ENCODE results near the gene MED13L. TPM values are rescaled to one million over a fixed set of nuclear protein-coding genes. Genes with fewer than 3 reads are reported as not detected.

MED13L gene
- total RNA-seq, 2 donors from 2014 or later, result 55.0 to 64.1 TPM

DNA sequence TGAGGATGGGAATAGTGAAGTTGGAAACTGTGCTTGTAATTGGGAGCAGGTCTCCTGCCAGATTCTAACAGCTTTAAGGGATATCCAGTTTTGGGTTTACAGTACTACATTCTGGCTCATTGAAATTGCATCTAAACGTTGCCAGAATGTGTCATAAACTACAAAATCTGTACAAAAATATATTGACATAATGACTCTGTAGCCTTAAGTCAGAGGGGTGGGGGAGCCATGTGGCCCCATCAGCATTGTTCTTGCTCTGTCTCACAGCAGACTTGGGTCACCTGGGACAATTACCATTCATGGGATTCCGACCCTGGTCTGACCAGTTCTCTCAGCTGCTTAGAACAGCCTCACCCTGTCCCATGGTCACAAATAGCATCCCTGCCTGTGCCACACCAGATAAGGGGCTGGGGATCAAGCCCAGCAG, 43.3 kb upstream of the MED13L start:
- H3K9me3 ChIP-seq, result no peaks in the 10 kb centered on the region
- peaks cover 0 to 32% of the 10 kb centered on the region in 2 donors for H3K4me1 ChIP-seq
- H3K27me3 ChIP-seq, result no peaks in the 10 kb centered on the region
- no peak for DNase-seq (ENCODE audit: low spot score)
- peak overlapping the region; percentile 72 to 79 for H3K27ac ChIP-seq
- H3K4me3 ChIP-seq, result no peak overlapping the region
- H3K36me3 ChIP-seq, result no peaks in the 10 kb centered on the region
- TF ChIP-seq, protein P1, sequence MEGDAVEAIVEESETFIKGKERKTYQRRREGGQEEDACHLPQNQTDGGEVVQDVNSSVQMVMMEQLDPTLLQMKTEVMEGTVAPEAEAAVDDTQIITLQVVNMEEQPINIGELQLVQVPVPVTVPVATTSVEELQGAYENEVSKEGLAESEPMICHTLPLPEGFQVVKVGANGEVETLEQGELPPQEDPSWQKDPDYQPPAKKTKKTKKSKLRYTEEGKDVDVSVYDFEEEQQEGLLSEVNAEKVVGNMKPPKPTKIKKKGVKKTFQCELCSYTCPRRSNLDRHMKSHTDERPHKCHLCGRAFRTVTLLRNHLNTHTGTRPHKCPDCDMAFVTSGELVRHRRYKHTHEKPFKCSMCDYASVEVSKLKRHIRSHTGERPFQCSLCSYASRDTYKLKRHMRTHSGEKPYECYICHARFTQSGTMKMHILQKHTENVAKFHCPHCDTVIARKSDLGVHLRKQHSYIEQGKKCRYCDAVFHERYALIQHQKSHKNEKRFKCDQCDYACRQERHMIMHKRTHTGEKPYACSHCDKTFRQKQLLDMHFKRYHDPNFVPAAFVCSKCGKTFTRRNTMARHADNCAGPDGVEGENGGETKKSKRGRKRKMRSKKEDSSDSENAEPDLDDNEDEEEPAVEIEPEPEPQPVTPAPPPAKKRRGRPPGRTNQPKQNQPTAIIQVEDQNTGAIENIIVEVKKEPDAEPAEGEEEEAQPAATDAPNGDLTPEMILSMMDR (IDR thresholded peaks at IDR 0.05), result no peak

DNA sequence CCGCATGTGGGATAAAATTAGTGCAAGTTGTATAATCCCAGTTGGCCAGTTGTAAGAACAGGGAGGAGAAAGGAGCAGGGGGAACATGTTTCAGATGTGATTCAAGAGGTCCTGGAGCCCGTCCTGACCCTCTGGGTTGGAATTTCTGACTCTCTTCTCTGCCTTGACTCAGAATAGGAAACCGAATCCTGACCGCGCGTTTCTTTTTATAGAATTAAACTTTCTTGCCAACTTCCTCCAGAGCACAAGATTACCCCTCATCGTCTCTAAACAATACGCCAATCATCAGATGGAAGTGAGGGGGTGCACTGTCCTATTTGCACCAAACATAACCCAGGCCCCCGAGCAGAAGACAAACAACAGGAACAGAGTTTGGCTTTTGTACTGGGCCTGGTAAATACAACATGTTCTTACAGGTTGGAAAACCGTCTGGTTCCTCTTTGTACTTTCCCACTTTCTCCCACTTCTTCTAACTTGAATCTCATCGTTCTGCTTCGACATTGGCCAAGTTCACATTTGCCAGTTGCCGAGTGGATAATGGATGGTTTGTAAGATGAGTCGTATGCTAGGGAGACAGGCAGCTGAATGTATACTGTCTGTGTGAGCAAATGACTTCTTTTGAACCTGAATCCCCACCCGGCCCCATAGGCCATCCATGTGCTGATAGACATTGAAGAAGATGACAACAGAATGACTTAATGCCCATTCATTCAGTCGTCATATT, 42.6 kb upstream of the MED13L start:
- TF ChIP-seq, protein P1 (IDR thresholded peaks at IDR 0.05), result no peak
- no peak overlapping the region for H3K4me3 ChIP-seq
- peaks cover 0 to 32% of the 10 kb centered on the region in 2 donors for H3K4me1 ChIP-seq
- H3K36me3 ChIP-seq, result no peaks in the 10 kb centered on the region
- no peaks in the 10 kb centered on the region for H3K9me3 ChIP-seq
- peak overlapping the region; percentile 72 to 79 for H3K27ac ChIP-seq
- peak; percentile 81 for DNase-seq (ENCODE audit: low spot score)
- no peaks in the 10 kb centered on the region for H3K27me3 ChIP-seq

DNA sequence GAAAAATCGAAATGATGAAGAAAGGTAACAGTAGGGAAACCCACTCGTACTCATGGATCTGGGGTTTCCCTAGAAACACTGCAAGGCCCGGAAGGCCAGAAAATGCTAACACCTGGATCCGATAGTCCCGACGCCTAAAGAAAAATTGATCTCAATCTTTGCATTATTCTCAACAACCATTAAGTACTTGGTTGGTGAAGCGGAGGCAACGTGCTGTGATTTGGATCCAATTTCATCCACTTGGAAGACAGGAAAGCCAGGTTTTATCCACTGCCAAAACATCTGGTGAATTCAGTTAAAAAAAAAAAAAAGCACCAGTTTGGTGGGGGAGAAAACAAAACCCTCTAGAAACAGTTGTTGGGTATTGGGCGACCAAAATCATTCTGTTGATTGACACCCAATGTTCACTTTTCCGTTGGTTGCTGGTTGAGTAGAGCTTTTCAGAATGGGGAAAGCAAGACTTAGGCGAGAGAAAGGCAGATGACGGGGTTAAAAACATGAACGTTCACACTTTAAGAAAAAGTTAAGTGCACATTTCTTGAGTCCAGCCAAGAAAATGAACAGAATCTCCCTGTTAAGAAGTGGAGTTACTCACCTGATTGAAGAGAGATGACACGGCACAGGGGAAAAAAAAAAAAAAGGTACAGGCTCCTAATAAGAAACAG, 41.9 kb upstream of the MED13L start:
- H3K36me3 ChIP-seq, result no peaks in the 10 kb centered on the region
- DNase-seq (ENCODE audit: low spot score), result no peak
- peak overlapping the region in 1 of 2 donors; percentile 0 for H3K4me3 ChIP-seq
- H3K4me1 ChIP-seq, result peaks cover 0 to 32% of the 10 kb centered on the region in 2 donors
- H3K9me3 ChIP-seq, result no peaks in the 10 kb centered on the region
- TF ChIP-seq, protein P1 (IDR thresholded peaks at IDR 0.05), result no peak
- peak overlapping the region; percentile 72 to 79 for H3K27ac ChIP-seq
- no peaks in the 10 kb centered on the region for H3K27me3 ChIP-seq

DNA sequence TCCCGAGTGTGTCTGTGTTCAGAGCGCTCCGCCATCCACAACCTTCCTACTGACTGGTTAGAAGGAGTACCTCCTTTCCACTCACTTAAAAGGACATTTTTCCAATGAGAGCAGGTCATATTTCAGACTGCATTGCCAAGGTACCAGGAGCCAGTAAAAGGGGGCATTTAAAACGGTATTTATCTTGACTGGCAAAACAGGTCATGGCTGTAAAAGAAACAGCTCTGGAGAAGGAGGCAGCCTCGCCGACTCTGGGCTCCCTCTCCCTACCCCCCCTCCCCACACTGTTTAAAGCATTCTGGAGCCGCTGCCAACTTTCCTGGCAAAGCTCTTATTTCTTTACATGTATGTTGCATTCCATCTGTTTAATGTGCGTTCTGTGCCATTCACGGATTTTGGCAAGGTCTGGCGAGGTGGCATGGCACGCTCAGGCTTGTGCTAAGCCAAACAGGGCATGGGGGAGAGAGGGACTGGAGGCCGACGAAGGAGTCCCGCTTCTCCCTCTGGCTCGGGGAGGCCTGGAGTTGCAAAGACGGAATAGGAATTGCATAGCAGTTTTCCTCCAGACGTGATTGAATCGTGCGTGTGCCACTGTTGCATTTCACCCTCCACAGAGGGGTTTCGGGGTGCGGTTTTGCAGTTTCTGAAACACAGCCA, 41.2 kb upstream of the MED13L start:
- H3K27ac ChIP-seq, result peak overlapping the region; percentile 72 to 79
- no peaks in the 10 kb centered on the region for H3K36me3 ChIP-seq
- TF ChIP-seq, protein P1 (IDR thresholded peaks at IDR 0.05), result no peak
- H3K9me3 ChIP-seq, result no peaks in the 10 kb centered on the region
- peaks cover 0 to 32% of the 10 kb centered on the region in 2 donors for H3K4me1 ChIP-seq
- no peak overlapping the region for H3K4me3 ChIP-seq
- no peaks in the 10 kb centered on the region for H3K27me3 ChIP-seq
- DNase-seq (ENCODE audit: low spot score), result no peak

DNA sequence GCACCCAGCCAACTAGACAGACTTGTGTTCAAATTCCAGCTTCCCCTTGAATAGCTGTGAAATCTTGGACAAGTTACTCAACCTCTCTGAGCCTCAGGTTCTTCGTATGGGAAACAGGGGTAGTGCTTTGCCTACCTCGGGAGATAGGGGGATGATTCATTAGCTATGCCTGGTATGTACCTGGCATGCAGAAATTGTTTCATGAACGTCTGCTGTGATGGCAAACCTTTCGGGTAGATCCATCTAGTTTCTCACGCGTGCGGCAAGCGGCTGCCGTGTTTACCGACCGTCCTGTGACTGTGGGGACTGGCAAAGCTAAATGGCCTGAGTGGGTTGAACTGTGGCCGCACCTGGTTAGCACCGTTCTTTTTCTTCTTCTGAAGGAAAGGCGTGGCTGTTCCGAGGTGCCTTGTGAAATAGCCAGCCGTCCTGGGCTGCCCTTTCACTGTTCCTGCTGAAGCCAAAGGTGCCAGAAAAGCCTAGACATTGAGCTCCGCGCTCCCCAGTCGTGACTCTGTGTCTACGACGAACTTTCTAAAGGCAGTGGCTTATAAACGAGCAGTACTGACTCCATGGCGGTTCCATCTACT, 40.6 kb upstream of the MED13L start:
- Histone ChIP-seq H3K27ac (no peak overlapping the region), H3K9me3 (no peaks in the 10 kb centered on the region), H3K4me1 (peaks cover 0 to 32% of the 10 kb centered on the region in 2 donors), H3K4me3 (no peak overlapping the region), H3K27me3 (no peaks in the 10 kb centered on the region), H3K36me3 (no peaks in the 10 kb centered on the region)
- DNase-seq (ENCODE audit: low spot score), result no peak
- TF ChIP-seq, protein P1 (IDR thresholded peaks at IDR 0.05), result no peak

All from right atrium auricular region (tissue), 2 donors.